Right atrium auricular region (tissue), 2 donors: ENCODE measurements around the gene LHX6. TPM values are rescaled to one million over a fixed set of nuclear protein-coding genes. Genes with fewer than 3 reads are reported as not detected.

ENCODE experiments used
- DNase-seq: peaks from one replicate; pipeline ENCODE4 v3.0.0-alpha.2; 2019; ENCODE audit warnings: low spot score
- H3K27ac ChIP-seq, 2 donors: fragments of 200-600 bp; sonication (generic); 1 replicate in 1 of 2; 2 replicates in 1 of 2; pipeline ENCODE4 v1.5.1; 2016 to 2019
- H3K27me3 ChIP-seq, 2 donors: fragments of 200-600 bp; sonication (generic); one replicate each; pipeline versions ENCODE4 v1.5.1 to v1.6.0; 2017 to 2019
- H3K36me3 ChIP-seq: fragments of 200-600 bp; sonication (generic); one replicate; pipeline ENCODE4 v1.5.1; 2016
- H3K4me1 ChIP-seq, 2 donors: fragments of 200-600 bp; sonication (generic); one replicate each; pipeline versions ENCODE4 v1.5.1 to v1.6.0; 2017 to 2019
- H3K4me3 ChIP-seq, 2 donors: fragments of 200-600 bp; sonication (generic); 1 replicate in 1 of 2; 2 replicates in 1 of 2; pipeline ENCODE4 v1.5.1; 2017 to 2019; ENCODE audit warnings: mild to moderate bottlenecking in 1 of 2, moderate library complexity in 1 of 2
- H3K9me3 ChIP-seq, 2 donors: fragments of 200-600 bp; sonication (generic); one replicate each; pipeline ENCODE4 v1.5.1; 2019
- total RNA-seq, 2 donors: library from RNA; depleted of rRNA; stranded (reverse); fragments of >200 nt; gene quantifications; one replicate each; pipeline ENCODE4 v1.1.0, GENCODE V29; 2016
- TF ChIP-seq, protein P1 (sequence below), 2 donors: fragments of 200-600 bp; sonication (generic); IDR thresholded peaks; one replicate each; pipeline ENCODE4 v1.5.1; 2019; ENCODE audit warnings: antibody characterized with exemption in 2 of 2

The LHX6 gene
- total RNA-seq, 2 donors from 2014 or later, result 2.8 to 3.2 TPM

DNA sequence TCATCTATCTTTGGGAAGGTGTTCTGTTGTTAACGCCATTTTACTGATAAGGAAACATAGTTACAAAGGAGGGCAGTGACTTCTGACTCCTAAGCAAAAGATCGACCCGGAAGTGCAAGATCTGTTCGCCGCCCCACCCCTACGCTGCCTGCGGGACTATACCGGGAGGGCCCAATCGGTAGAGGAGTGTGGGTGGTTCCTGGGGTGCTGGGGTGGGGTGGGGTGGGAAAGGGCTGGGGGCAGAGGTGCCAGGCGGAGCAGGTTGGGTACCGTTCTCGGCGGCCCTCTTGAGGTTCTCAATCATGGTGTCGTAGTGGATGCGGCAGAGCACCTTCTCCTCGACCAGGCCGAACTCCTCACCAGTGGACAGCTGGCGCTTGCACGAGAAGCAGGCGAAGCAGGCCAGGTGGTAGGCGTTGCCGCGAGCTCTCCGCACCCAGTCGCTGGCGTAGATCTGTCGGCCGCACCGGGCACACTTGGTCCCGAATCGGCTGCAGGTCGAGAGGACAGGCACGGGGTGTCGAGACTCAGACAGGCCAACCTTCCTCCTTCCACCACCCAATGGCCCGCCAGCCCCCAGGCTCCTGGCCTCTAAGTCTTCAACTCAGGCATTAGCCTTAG, 11.8 kb downstream of the LHX6 start:
- Histone ChIP-seq H3K27me3 (peaks cover 46 to 48% of the 10 kb centered on the region in 2 donors), H3K4me3 (no peak overlapping the region), H3K9me3 (no peaks in the 10 kb centered on the region), H3K36me3 (no peaks in the 10 kb centered on the region), H3K4me1 (peaks cover 0 to 52% of the 10 kb centered on the region in 2 donors), H3K27ac (no peak overlapping the region)
- TF ChIP-seq, protein P1, sequence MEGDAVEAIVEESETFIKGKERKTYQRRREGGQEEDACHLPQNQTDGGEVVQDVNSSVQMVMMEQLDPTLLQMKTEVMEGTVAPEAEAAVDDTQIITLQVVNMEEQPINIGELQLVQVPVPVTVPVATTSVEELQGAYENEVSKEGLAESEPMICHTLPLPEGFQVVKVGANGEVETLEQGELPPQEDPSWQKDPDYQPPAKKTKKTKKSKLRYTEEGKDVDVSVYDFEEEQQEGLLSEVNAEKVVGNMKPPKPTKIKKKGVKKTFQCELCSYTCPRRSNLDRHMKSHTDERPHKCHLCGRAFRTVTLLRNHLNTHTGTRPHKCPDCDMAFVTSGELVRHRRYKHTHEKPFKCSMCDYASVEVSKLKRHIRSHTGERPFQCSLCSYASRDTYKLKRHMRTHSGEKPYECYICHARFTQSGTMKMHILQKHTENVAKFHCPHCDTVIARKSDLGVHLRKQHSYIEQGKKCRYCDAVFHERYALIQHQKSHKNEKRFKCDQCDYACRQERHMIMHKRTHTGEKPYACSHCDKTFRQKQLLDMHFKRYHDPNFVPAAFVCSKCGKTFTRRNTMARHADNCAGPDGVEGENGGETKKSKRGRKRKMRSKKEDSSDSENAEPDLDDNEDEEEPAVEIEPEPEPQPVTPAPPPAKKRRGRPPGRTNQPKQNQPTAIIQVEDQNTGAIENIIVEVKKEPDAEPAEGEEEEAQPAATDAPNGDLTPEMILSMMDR (IDR thresholded peaks at IDR 0.05), result no peak
- no peak for DNase-seq

DNA sequence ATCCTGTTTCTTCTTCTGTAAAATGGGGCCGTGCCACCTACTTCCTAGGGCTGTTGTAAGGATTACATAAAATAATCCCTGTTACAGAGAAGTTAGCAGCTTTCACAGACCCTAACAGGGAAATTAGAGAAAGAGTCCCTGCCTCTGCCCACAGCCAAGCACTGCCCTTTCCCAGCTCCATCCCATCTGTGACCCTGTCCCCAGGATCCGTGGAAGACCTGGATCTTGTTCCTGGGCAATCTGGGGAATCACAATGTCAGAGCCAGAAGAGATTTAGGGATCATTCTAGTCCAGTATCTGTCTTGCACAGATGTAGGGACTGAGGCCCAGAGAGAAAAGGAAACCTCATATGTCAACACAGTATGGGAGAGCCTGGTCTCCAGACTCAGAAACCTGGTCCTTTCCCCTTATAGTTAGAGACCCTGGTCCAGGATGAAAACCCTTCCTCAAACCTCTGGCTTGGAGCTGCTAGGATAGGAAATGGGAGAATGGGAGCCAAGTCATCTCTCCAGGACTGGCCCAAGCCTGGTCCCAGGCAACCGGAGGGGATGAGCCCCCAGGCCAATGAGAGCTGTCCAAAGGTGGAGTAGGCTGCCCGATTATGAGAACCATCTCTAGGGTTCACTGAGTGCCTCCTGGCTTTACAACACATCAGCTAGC, 12.5 kb downstream of the LHX6 start:
- Histone ChIP-seq H3K27me3 (peaks cover 40 to 43% of the 10 kb centered on the region in 2 donors), H3K4me3 (no peak overlapping the region), H3K9me3 (no peaks in the 10 kb centered on the region), H3K27ac (no peak overlapping the region), H3K36me3 (no peaks in the 10 kb centered on the region), H3K4me1 (peaks cover 0 to 49% of the 10 kb centered on the region in 2 donors)
- TF ChIP-seq, protein P1 (IDR thresholded peaks at IDR 0.05), result no peak
- no peak for DNase-seq

DNA sequence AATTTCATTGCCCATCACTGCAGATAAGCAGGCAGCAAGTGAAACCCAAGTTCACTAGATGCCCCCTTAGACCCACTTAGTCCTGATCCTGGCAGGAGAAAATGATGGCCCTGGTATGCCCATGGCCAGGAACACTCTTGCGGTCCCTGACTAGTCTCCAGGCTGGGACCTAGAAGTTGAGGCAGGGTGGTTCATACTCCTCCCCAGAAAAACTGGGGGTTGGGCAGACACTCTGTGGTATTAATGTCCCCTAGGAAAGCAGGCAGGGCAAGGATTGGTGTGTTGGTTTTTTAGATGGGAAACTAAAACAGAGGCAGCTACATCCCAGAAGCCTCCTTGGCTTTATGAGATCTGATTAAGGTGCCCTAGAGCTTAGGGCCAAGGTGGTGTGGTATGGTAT, 13.1 kb downstream of the LHX6 start:
- TF ChIP-seq, protein P1 (IDR thresholded peaks at IDR 0.05), result no peak
- Histone ChIP-seq H3K27me3 (peaks cover 35 to 37% of the 10 kb centered on the region in 2 donors), H3K9me3 (no peaks in the 10 kb centered on the region), H3K36me3 (no peaks in the 10 kb centered on the region), H3K4me3 (no peak overlapping the region), H3K4me1 (peaks cover 0 to 43% of the 10 kb centered on the region in 2 donors), H3K27ac (no peak overlapping the region)
- no peak for DNase-seq

DNA sequence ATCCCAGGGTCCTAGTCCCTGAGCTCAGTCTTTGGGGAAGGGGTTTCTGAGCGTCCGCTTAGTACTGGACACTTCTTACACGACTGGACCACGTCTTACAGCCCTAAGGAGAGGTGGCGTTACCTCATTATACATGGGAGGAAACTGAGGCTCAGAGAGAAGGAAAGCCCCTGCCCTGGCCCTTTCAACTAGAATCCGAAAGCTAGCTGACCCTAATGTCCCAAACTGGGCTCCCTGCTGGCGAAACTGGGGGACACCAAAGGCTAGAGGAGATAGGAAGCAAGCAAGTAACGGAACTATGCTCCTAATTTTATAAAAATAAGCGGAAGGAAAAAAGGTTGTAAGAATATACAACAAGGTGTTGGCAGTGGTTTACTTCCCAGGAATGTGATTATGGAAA, 14.2 kb downstream of the LHX6 start:
- no peak overlapping the region for H3K4me3 ChIP-seq
- H3K27ac ChIP-seq, result no peak overlapping the region
- H3K27me3 ChIP-seq, result peaks cover 28 to 30% of the 10 kb centered on the region in 2 donors
- no peaks in the 10 kb centered on the region for H3K9me3 ChIP-seq
- TF ChIP-seq, protein P1 (IDR thresholded peaks at IDR 0.05), result no peak
- no peak for DNase-seq
- H3K36me3 ChIP-seq, result no peaks in the 10 kb centered on the region
- peaks cover 0 to 31% of the 10 kb centered on the region in 2 donors for H3K4me1 ChIP-seq

DNA sequence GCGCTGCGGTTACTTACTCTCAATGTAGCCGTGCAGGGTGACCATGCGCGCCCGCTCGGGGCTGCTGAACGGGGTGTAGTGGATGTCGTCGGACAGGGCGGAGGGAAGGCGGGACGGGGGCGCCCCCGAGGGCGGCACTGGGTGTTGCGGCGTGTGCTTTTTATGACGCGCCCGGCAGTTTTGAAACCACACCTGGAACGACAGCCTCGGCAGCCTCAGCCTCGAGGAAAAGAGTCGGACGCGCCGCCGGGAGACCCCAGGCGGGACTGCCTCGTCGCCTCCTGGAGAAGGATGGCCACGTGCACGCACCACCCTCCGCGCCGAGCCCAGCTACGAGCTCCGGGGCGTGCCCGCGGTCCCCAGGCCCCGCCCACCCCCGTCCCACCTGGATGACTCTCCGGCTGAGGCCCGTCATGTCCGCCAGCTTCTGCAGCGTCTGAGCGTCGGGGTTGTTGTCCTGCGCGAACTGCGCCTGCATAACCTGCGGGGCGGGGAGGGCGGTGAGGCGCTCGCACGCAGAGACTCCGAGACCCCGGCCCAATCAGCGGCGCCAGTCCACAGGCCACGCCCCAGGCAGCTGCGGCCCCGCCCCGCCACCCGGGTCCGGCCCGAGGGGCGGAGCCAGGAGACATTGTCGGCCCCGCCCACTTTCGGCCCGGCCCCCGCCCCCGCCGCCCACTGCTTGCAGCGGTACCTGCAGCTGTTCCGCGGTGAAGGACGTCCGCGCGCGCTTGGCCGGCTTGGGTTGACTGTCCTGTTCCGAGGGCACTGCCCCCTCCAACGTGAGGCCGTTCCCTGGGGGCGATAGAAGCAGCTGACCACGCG, 15.0 kb downstream of the LHX6 start:
- DNase-seq, result no peak
- Histone ChIP-seq H3K4me3 (peak overlapping the region; percentile 19 to 40), H3K27me3 (peaks cover 21 to 30% of the 10 kb centered on the region in 2 donors), H3K4me1 (peaks cover 0 to 24% of the 10 kb centered on the region in 2 donors), H3K36me3 (no peaks in the 10 kb centered on the region), H3K9me3 (no peaks in the 10 kb centered on the region), H3K27ac (no peak overlapping the region)
- TF ChIP-seq, protein P1 (IDR thresholded peaks at IDR 0.05), result no peak
